Embryonic facial prominence (tissue), 1 donor: ENCODE measurements around the gene EPHA4.

Experiments
- DNase-seq: peaks from one replicate; pipeline ENCODE4 v3.0.0-alpha.2; 2016; ENCODE audit errors: extremely low spot score

Gene EPHA4

DNA sequence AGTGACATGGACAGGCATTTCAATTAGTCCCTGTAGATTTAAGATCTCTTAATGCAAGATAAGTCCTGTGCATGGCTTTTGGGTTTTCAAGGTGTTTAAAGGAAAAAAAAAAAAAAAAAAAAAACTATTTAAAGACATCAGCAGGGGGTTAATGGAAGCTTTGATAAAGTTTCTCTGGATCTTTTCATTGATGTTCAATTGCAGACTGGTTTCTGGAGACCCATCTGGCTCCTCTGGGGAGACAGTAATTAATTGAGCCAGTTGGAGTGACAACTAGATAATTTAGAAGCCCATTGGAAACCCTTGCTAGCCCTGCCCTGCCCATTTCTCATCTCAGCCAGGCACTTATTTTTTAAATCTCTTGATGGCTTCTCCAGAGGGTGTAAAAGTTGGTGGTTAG is 98.7 kb downstream of the EPHA4 start:
- no peak for DNase-seq

DNA sequence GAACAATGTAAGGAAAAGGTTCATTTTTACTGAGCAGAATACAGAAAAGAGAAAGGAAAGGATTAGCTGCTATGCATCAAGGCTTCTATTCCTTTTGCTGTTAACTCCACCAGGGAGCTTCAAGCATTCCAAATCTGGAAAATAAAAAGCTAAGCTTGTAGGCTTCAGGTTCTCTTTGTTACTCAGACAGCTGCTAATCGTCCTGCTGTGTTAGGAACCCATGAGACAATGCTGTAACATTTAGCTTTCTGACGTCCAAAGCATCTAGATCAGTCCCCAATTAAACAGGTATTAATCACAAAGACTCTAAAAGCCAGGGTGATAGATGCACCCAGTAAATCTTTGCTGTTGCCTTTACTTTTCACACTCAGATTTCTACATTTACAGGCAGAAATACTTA is 103.8 kb downstream of the EPHA4 start:
- DNase-seq, result no peak

DNA sequence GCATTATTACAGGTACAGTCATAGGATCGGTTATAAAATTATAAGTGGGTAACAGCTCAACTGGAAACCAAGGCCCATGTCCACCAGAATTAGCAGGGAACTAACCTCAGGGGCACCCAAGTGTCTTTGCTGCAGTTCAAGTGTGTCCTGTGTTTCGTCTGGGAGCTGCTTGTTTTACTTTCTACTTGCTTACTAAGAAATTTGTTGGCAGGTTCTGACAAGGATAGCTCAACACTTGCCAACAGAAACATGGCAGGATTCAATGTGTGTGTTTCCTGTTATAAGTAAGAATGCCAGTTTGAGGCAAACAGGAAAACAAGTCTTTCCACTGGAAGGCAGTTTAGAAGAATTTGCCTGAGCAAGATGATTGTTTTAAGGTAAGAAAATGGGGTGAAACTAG is 104.5 kb downstream of the EPHA4 start:
- DNase-seq, result no peak

DNA sequence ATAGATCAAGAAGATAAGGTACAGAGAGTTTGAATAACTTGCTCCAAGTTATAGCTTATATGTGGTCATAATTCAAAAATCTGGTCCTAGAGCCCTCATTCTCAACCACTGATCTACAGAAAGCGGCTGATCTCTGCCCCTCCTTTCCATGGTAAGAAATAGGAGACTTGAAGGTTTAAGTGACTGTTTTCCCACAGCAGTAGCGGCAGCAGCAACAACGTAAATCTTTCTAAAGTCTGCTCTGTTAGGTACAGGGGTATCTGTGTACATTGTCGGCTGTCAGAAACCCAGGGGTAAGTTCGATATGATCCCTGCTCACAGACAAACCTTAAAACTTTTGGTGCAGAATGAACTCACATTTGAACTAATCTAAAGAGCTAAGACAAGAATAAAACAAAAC is 105.4 kb downstream of the EPHA4 start:
- no peak for DNase-seq

DNA sequence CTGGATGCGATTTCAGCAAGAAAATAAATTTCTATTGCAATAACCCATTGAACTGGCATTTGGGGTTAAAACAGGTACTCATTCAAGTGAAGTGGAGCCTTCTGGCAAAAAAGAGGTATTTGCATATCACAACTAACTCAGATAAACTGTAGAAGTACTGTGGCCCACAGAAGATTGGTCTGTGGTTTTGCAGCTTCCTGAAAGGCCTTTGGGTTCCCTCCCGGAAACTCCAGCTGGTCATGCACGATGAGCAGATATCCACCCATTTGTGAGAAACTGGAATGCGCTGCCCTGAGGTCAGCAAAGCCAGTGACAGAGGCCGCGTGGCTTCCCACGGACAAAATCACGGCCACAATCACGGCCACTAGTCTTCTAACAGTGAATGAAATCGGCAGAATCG is 106.3 kb downstream of the EPHA4 start:
- no peak for DNase-seq

DNA sequence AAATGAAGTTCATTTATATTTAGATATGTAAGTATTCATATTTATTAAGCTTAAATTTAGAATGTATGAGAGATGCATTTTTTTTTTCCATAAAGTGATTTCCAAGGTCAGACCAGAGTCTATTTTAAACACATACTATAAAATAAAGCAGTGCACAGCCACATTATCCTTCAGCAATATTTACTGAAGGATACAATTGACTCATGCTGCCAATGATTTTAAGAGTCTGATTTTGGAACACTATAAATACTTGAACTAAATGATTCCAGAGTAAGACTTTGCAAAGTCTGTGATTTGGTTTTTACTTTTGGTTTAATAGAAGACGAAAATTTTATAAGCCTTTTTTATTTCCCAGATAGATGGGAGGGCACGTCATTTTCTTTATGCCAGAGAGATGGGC is 107.1 kb downstream of the EPHA4 start:
- DNase-seq, result no peak

DNA sequence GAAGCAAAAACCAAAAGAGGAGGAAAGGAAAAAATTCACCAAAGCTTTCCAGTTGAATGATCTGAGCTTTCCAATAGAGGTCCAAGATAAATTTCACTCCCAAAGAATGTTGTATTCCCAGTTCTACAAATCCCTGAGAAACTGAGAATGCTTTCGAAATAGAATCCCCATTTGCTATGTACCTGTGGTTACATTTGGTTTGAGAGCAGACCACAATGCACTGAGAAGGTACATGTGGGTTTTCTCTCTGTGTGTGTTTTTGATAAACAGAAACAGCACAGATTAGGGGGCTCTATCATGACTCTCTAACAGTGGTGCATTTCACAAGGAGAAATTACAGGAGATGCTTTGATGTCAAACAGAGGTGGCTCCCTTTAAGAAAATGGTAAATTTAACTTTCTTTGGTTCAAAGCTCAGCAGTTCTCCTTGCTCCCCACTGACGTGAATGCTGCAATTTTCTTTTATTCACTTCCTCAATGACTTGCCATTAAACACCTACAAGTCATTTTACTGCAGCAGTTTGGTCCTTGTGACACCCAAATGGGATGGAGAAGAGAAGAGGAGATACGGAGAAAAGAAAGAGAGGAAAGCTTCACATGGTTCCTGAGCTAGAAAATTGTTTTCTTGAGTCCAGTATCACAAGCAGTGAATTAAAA is 108.7 kb downstream of the EPHA4 start:
- no peak for DNase-seq

DNA sequence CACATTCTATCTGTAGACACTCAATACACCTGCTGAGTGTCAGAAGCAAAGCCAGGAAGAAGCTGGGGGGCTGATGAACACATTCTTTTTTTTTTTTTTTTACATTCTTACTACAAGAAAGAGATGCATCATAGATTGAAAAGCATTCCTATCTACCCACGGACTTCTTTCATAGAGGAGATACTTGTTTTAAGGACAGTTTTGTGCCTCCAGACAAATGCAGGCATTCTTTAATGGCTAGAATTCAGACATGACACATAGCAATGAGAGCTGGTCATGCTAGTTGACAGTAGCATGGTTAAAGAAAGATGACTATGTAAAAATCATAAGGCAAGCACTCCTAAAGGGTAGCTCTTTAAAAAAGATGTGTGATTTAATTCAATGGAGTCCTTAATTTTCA is 110.2 kb downstream of the EPHA4 start:
- no peak for DNase-seq

DNA sequence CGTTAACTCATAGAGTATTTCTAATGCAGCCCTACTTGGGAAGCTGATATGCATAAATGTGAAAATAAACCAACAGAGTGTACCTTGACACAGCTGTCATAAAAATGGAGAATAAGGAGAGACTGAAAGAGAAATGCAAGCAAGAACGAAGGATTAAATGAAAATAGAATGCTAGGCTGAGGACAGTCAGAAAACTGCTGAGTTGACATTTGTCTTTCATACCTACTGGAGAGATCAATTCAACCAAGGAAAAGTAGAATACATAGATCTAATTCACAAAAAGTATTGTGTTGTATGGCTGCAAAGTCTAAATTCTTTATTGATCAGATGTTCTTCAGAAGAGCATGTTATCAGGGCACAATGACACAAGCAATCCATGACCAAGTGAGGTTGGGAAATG is 112.0 kb downstream of the EPHA4 start:
- DNase-seq, result no peak

DNA sequence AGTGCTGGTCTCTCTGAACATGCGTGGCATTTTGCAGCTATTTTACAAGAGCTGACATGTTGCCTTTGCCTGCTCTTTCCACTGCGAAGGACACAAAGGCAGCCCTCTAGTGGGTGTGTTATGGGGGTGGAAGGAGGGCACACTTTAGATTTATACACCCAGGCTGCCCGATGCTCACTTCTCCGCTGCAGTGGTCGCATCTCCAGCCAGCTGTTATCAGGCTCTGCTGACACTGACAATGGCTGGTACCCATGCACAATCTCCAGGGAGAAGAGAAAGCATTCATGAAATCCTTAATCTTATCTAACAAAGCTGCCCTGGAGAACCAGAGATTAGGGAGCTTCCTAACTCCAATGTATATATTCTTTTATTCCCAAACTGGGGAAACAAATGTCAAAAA is 113.5 kb downstream of the EPHA4 start:
- DNase-seq, result no peak

DNA sequence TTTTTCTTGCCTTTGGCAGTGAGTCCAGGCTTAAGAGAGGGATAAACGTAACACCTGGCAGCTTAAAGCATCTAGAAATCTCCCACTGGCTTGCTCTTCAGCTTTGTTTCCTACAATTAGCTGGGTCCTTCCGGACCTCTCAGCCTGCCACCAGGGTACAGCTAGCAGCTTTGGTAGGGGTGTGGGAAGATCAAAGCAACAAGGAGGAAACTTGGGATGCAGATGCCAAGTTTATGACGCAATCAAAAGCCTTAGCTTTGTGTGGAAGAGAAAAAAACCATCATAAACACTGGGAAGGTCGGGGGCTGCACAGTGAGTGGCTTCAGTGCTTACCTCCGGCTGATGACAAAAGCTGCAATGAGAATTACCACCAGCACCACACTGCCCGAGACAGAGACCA is 116.9 kb downstream of the EPHA4 start:
- DNase-seq, result no peak

DNA sequence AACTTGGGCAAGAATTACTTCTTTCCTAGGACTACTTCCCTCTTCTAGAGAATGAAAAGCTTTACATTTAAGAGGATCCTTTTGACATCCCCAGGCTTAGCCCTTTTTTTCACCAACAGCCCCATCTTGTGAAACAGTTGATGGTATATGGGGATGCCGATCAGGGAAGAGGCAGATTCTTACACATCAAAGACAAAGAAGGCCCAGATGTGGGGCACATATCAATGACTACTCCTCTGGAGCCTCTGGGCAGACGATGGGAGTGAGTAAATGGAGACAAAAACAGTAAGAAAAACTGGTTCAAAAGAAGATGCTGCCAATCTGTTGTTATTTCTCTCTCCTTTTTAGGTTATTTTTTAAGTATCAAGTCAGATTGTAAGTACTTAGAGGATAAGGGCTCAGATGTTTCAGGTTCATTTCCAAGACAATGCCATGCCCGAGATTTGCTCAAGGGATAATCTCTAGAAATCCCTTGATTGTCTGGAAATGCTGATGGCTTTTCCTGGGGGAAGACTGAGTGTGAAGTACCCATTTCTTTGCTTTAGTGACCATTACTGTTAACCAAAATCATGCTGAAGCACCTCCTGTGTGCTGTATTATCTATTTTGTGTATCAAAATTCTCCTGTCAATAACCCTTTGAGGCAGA is 117.5 kb downstream of the EPHA4 start:
- DNase-seq, result no peak

DNA sequence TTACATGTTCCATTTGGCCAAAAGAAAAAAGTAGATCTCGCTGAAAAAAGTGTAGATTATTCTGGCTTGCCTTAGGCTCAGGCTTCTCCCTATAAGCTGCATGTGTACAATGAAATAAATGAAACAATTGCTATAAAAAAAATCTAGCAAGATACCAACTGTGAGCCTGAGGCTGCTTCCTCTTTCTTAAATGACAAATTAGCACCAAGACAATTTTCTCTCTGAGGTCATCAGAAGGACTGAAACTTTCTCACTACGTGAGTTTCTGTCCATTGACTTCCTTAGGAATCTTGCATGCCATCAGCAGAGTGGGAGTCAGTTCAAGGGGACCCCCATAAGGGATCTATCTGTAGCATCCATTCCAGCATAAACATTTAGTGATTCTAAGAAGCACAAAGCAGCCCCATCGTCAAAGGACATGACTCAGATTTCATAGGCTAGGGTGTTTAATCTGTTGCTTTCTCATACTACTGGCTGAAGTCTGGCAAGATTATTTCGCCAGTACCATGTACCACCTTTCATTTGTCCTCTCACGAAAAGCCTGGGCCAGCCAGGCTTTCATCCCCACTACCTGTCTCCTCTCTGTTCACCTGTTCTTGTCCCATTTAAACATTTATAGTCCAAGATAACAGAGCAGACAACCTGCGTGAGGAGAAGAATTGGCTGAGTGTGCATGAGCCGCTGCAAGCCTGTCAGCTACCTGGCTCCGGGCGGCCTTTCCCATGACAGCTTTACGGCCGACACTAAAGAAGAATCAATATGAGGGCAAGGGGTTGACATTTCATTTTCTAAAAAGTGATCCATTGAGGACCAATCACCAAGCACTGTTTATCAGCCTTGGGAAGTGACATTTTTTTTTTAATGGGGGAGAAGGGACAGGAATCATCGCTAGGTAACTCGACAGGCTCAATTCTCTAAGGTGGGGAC is 120.0 kb downstream of the EPHA4 start:
- DNase-seq, result no peak

DNA sequence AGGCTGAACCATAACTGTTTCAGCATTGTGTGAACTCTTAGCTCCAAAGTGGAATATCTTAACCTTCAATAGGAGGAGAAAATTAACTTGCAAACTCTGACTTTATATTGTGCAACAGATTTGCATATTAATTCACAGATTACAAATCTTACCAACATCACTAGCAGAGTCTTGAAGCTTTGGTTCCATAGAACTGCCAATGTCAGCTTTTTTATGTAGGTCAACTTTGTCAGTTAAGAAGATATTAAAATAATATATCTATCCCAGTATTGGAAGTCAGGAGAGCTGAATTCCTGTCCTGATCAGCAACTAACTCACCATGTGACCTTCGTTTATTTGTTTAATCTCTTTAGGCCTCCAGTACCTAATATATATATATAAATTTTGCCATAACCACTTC is 121.8 kb downstream of the EPHA4 start:
- no peak for DNase-seq

DNA sequence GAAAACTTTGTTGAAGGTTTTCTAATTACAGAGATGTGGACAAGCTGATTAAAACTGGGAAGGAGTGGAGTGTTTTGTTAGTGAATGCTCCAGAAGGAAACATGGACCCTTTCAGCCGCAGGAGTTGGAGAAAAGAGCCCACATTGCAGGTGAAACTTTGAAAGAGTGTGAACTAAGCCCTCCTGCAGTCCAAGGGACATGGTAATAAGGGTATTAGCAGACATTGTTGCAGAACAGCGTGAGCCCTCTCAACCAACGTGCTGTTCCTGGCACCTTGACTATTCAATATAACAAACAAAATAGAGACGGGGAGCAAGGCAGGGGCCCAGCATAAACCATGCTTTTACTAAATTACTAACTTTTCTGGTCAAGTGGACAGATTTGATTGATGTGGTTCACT is 122.7 kb downstream of the EPHA4 start:
- DNase-seq, result no peak

DNA sequence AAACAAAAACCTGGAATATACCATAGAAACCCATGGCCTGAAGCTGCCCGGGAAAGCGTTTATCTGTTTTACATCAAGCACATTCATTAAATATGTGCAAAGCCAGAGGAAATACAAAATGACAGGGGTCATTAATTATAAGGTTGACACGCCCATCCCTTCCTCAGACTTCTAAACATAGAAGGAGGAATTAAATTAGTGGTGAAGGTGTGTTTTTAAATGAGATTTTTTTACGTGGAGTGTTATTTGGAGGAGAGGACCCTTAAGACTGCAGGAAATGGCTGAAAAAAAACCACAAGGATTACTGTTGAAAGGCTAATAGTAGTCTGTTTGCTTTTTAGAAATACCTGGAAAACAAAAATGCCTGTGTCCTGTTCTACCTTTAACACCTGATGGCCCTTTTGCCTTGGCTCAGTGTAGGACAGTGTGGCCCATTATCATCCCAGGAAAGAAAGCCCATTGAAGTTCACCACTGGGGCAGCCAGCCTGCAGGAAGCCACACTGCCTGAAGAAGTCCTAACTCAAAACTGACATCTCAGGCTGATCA is 123.2 kb downstream of the EPHA4 start:
- no peak for DNase-seq

DNA sequence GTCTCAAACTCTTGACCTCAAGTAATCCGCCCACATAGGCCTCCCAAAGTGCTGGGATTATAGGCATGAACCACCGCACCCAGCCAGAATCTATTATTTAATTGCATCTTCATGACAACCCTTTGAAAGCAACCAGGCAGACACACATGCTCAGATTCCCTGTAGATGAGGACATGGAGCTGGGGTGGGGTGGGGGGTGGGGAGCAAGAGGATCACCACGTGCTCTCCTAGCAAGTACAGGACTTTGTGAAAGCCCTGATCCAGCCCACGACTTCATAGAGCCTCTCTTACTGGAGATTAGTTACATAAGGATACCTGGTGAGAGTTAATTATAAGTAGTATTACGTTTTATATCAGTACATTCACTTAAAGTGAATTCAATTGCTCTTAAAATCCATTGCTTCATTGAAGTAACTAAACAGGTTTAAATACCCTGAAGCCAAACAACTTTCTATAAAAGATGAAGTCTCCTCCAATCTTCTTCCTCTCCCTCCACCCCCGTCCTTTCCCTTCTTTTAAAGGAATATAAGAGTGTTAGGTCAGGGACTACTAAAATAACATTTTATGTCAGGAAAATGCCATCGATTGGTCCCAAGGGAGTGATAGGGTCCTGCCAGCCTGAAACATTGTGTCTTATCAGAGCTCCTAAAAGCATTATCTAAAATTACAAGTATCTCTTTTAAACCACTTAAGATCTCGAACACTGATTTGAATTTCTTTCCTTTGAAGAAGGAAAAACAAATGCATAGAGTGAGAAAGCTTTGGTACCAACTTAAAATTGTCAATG is 123.9 kb downstream of the EPHA4 start:
- DNase-seq, result no peak

DNA sequence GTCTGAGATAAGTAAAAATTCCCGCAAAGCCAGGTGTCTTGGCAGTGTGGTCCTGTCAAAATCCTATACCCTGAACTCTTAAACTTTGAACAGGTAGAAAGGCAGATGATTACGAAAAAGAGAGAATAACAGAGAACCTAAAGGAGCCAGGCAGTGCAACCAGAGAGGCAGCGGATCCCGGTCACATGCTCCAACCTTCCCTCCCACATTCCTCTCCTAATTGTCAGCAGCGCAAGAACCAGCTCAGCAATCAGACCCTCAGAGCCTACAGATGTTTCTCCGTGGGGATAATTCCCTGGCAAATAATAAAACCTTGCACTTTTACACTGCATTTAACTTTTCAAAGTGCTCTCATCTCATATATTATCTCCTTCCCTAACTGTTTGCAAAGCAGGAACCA is 124.8 kb downstream of the EPHA4 start:
- no peak for DNase-seq

DNA sequence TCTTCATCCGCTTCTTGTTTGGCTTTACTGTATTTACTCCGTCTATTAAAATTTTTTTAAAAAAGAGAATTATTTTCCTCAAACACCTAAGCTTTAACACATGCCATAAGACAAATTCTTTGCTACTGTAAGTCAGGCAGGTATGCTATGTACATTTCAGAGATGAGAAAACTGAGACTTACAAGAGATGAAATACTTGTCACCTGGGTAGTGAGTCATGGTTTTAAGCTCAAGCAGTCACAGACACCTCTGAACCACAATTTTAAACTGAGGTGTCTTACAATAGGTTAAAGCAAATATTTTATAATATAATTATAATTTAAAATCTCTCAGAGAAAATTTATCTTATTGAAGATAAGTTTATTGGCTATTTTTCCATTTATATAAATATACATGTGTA is 126.0 kb downstream of the EPHA4 start:
- DNase-seq, result no peak

DNA sequence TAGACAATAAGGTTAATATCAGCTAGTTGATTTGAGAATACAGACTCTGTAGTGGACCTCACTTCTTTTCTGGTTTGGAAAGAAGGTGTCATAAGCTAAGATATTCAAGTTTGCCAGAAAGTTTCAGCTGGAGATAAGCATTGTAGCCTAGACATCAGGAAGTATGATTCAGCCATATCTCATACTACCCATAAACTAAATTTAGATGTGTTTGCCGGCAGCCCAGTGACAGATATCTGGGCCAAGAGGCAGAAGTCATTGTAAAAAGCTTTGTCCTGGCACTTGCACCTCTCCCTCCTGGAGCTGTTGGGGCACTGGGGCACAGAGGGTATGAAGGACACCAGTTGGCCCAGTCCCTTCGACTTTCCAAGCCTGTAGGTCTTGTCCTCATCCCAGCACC is 128.0 kb downstream of the EPHA4 start:
- DNase-seq, result no peak

DNA sequence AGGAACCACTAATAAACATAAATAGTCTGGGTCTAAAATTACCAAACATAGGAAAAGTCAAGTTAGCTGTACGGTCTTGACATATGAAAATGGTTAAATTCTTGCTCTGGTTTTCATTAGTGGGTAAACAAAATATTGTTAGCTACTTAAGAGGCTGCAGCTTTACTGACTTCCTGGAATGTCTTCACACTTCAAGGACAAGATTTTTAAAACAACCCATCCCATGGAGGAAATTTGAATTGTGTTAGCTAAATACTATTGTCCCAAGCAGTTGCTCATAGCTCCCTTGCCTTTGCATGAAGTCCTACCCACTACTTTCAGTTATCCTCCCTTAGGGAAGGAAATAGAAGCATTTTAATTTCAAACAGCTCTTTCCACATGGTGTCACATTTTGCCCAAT is 128.5 kb downstream of the EPHA4 start:
- no peak for DNase-seq

DNA sequence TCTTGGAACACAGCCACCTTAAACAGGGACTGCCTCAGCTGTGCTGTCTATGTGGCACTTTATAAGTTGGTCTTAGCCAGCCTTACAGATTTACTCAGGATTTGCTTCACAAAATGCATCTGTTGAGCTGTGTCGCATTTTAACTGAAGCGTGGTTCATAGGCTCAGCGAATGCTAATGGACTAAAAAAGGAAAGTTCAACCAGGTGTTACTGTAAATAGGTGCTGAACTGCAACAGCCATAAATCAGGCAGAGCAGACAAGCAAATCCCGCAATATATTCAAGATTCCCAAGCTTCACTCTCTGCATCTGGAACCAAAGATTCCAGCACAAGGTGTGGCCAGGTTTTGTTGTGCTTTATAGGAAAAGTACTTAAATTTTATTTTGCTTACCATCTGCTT is 130.0 kb downstream of the EPHA4 start:
- DNase-seq, result no peak
